Measurements from ENCODE around the gene DUT.

DUT gene

GRCh38 chr15:48365575-48365974 lies 34.3 kb downstream of the DUT start:
- H3K27me3 ChIP-seq (ENCODE audit: insufficient read depth, poor library complexity, severe bottlenecking), result peaks cover 2% of the 10 kb centered on the region
- no peak for TF ChIP-seq SPI1 (IDR thresholded peaks at IDR 0.05; ENCODE audit: borderline replicate concordance, low read depth)
- TF ChIP-seq CTCF (IDR thresholded peaks at IDR 0.05; ENCODE audit: insufficient read depth, low read length), result no peak
- no peak for TF ChIP-seq GABPA (IDR thresholded peaks at IDR 0.05; ENCODE audit: low read depth)
- no peak for TF ChIP-seq POLR2AphosphoS5 (IDR thresholded peaks at IDR 0.05; ENCODE audit: low read depth)
- TF ChIP-seq REST (IDR thresholded peaks at IDR 0.05; ENCODE audit: insufficient replicate concordance, low read depth), result no peak
- no peak overlapping the region for H3K4me3 ChIP-seq (replicated peaks; ENCODE audit: insufficient read depth, low read length)
- DNase-seq (ENCODE audit: low read depth in 1 of 2, low spot score in 1 of 2), result no peak
- H3K27ac ChIP-seq (replicated peaks), result no peak overlapping the region

GRCh38 chr15:48366584-48367312 lies 35.5 kb downstream of the DUT start:
- Histone ChIP-seq H3K27me3 (ENCODE audit: insufficient read depth, poor library complexity, severe bottlenecking) (peaks cover 2% of the 10 kb centered on the region), H3K27ac (replicated peaks) (no peak overlapping the region), H3K4me3 (replicated peaks; ENCODE audit: insufficient read depth, low read length) (no peak overlapping the region)
- no peak for DNase-seq (ENCODE audit: low read depth in 1 of 2, low spot score in 1 of 2)
- TF ChIP-seq POLR2AphosphoS5 (IDR thresholded peaks at IDR 0.05; ENCODE audit: low read depth), result no peak
- no peak for TF ChIP-seq CTCF (IDR thresholded peaks at IDR 0.05; ENCODE audit: insufficient read depth, low read length)
- TF ChIP-seq REST (IDR thresholded peaks at IDR 0.05; ENCODE audit: insufficient replicate concordance, low read depth), result no peak
- TF ChIP-seq GABPA (IDR thresholded peaks at IDR 0.05; ENCODE audit: low read depth), result no peak
- TF ChIP-seq SPI1 (IDR thresholded peaks at IDR 0.05; ENCODE audit: borderline replicate concordance, low read depth), result no peak

- TF ChIP-seq POLR2AphosphoS5 (IDR thresholded peaks at IDR 0.05; ENCODE audit: low read depth), result no peak
- no peak for TF ChIP-seq SPI1 (IDR thresholded peaks at IDR 0.05; ENCODE audit: borderline replicate concordance, low read depth)
- no peak for TF ChIP-seq REST (IDR thresholded peaks at IDR 0.05; ENCODE audit: insufficient replicate concordance, low read depth)
- TF ChIP-seq GABPA (IDR thresholded peaks at IDR 0.05; ENCODE audit: low read depth), result no peak
- no peak for TF ChIP-seq CTCF (IDR thresholded peaks at IDR 0.05; ENCODE audit: insufficient read depth, low read length)
- Histone ChIP-seq H3K4me3 (replicated peaks; ENCODE audit: insufficient read depth, low read length) (no peak overlapping the region), H3K27ac (replicated peaks) (no peak overlapping the region), H3K27me3 (ENCODE audit: insufficient read depth, poor library complexity, severe bottlenecking) (peaks cover 2% of the 10 kb centered on the region)
- DNase-seq (ENCODE audit: low read depth in 1 of 2, low spot score in 1 of 2), result no peak
These were observed 36.3 kb downstream of the DUT start for GRCh38 chr15:48367483-48367882.
